SKM-1 (cell line): ENCODE results near the gene B4GALNT3.
"Not testable (repeated sequence)": the region's sequence is repeated elsewhere in the genome, so short reads cannot be mapped to it uniquely, and the experiment has no call there.

Experiments used
- DNase-seq: peaks from one replicate; lab custom pipeline; 2025; ENCODE audit not compliant: unreplicated experiment; lab: John Stamatoyannopoulos, UW

B4GALNT3 gene

DNA sequence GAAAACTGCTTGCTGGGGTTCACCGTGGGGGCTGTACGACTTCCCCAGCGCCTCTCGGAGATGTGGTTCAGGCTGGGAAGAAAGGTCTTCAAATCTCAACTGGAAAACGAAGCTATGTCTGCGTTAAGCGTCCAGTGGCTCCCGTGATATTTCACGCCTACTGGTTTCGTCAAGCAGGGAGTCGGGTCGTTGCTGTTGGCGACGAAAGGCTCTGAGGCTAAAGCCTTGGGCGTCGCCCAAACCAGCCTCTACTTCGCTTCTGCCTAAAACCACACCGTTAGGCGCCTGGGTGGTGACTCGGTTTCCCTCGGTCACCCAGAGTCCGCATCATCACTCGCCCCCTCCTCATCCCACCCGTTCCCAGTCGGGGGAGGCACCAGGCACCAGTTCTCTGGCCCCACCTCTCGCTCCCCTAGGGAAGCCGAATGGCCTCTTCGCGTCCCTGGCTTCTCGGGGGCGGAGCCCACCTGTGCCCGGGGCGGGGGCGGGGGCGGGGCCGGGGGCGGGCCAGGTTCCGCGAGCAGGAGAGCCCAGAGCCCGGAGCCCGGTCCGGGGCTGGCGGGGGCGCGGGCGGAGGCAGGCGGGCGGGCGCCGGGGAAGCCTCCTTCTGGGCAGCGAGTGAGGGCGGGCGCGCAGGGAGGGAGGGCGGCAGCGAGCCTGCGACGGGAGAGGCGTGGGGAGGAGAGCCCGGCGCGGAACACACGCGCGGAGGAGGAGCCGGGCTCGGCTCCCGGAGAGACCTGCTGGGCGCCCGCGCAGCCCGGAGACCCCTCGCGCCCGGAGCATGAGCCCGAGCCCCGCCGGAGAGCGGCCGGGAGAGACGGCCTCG is at the start of gene B4GALNT3:
B4GALNT3 (plus strand) TSS at position 510 of the 829 bp plus-strand sequence. CDS start 438 bp downstream, outside the sequence.
- no peak for DNase-seq

DNA sequence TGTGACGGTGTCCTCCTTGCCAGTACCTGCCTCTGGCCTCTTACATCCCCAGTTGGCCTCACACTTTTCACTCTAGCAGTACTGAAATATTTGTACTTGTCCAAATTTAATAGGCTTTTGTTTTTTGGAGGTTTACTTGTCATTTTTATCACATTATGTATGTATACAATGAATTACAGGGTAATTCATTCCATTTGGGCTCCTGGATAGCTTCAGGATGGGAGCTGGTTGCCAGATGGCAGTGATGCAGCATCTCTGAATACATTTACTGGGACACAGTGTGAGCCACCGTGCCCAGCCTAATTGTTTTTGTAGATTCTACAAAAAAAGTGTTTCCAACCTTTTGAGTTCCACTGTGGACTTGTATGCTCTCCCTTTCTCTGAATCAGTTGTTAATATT is 44.9 kb upstream of the B4GALNT3 start:
- DNase-seq, result no peak

- DNase-seq, result no peak
Observed at GRCh38 chr12:418432-418831, 41.3 kb upstream of the B4GALNT3 start.

DNA sequence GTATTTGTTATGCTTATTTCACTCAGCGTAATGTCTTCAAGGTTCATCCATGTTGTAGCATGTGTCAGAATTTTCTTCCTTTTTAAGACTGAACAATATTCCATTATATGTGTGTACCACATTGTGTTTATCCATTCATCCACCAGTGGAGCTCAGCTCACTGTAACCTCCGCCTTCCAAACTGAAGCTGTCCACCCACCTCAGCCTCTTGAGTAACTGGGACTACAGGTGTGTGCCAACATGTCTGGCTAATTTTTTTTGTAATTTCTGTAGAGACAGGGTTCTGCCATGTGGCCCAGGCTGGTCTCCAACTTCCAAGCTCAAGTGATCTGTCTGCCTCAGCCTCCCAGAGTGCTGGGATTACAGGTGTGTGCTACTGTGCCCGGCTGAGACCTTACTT is 37.2 kb upstream of the B4GALNT3 start:
- DNase-seq, result no peak

GRCh38 chr12:435737-436136 is 24.0 kb upstream of the B4GALNT3 start:
- DNase-seq, result not testable (repeated sequence)

DNA sequence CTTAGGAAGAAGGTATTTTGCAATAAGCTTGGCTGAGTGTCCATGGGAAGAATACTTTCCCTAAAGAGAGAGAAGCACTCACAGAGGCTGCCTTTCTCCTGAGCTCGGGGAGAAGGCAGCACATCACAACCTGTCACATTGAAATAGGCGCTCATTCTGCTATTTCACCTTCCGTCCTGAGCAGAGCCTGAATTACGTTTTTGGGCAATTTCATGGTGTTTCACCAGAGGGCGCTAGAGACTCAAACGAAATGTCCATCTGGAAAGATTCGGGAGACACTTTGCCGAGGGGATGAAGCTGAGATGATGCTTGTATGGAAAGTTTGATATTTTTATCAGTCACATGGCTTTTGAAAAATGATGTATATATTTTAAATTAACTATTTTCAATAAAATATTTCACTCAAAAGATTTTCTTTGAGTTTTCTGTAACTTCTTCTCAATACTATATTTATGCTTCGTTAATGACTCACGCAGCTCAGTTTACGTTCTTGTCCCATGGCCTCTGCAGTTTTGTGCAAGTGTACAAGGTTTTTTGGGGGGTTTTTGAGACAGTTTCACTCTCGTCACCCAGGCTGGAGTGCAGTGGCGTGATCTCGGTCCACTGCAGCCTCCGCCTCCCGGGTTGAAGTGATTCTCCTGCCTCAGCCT is 17.4 kb upstream of the B4GALNT3 start:
- DNase-seq, result no peak

- no peak for DNase-seq
Observed at GRCh38 chr12:447141-447540, 12.6 kb upstream of the B4GALNT3 start.

DNA sequence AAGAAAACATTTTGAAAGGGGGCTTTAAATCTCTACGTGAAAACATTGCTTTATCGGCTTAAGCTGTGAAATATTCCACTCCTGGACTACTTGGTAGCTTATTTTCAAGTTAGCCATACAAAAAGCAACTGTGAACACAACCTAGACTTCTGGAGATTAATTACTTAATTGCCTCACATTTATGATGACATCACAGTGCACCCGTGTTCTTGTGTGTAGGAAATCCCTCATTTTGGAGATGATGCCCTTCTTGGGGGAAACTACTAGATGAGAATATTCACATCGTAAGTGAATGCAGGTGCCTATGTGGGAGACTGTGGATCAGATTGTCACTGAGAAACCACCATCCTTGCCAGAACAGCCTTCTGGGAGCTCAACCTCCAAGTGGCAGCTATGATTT is 10.5 kb upstream of the B4GALNT3 start:
- DNase-seq, result no peak

- no peak for DNase-seq
Observed at GRCh38 chr12:450438-450837, 9.3 kb upstream of the B4GALNT3 start.

GRCh38 chr12:452667-453210 is 7.0 kb upstream of the B4GALNT3 start:
- DNase-seq, result no peak

GRCh38 chr12:454833-455232 is 4.9 kb upstream of the B4GALNT3 start:
- DNase-seq, result no peak

- no peak for DNase-seq
Observed at GRCh38 chr12:455821-456220, 3.9 kb upstream of the B4GALNT3 start.

DNA sequence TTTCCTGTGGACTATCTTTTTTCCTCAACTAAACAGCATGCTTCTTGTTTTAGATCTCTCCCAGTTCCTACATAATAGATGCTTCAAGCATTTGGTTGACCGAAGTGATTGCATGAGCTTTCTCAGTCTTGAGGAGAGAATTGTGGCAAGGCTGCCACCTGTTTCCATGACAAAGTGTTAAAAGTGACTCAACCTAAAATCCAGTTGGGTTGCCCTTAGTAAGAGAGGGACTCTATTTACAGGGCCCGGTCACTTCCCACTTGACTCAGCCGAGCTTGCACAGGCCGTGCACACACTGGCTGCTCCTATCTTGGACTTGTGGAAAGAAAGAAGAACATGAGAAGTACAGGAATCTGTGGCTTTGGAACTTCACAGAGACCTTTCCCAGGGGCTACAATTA is 2.1 kb upstream of the B4GALNT3 start:
- DNase-seq, result no peak

- no peak for DNase-seq
Observed at GRCh38 chr12:459050-459429, 699 bp upstream of the B4GALNT3 start.

DNA sequence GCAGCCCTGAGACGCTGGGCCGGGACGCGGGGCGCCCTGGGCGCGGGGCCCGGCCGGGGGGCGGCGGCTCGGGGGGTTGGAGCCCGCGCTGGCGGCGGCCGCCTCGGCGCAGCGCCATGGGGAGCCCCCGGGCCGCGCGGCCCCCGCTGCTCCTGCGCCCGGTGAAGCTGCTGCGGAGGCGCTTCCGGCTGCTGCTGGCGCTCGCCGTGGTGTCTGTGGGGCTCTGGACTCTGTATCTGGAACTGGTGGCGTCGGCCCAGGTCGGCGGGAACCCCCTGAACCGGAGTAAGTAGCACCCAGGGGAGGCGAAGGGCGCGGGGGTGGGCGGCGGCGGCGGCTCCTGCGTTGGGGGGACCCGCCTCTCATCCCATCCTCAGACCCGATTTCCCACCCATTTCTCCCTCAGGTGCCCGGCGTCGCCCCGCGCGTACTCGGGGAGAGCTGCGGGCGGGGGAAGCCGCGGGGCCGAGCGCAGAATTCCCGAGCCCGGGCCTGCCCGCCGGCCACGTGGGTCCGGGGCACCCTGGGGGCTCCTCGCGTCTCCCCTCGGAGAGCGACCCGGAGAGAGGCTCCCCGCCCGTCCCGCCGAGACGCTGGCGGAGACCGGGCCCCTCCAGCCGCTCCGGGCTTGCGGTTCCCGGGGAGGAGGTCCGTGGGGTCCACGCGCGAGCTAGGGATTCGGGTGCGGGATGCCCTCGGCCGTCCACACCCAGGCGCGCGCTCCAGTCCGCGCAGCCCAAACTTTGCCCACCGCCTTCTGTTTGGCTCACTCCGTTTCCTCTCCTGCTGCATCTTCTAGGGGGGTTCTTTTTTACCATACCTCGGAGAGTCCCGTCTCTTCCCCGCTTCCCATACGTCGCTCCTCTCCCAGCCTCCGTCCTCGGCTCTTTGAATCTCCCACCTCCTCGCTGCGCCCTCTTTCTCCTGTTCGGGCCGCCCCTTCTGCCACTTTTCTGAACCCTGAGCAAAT is 807 bp downstream of the B4GALNT3 start:
- DNase-seq, result no peak

GRCh38 chr12:461425-461824 is 1.7 kb downstream of the B4GALNT3 start:
- DNase-seq, result no peak

DNA sequence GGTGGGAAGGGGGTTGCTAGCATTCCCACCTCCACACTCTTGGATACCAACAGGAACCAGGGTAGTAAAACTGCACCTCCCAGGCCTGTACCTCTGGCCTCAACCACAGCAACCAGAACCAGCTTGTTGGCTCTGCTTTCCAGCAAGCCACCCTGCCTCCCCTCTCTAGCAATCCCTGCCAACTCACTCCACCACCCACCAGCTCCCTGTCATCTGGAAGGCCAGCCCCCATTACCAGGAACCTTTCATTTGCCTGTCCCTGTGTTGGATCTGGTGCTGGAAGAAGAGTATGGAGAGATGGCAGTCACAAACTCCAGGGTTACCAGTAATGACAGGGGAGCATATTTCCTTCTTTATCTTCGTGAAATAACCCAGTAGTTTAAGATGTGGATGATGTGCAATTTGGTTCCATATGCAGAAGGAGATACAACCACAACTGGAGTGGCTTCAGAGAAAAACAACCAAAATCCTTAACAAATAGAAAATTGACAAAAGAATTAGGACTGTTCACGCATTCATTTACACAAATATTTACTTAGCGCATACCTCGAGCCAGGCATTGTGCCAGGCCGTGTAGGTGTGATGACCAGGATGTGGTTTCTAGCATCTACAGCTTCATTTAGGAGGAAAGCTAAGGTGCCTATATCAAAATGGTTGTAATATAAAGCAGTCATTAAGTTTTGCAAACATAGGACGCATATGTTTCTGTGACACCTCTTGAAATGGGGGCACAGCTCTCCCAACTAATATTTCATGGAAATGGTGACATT is 3.4 kb downstream of the B4GALNT3 start:
- DNase-seq, result no peak

DNA sequence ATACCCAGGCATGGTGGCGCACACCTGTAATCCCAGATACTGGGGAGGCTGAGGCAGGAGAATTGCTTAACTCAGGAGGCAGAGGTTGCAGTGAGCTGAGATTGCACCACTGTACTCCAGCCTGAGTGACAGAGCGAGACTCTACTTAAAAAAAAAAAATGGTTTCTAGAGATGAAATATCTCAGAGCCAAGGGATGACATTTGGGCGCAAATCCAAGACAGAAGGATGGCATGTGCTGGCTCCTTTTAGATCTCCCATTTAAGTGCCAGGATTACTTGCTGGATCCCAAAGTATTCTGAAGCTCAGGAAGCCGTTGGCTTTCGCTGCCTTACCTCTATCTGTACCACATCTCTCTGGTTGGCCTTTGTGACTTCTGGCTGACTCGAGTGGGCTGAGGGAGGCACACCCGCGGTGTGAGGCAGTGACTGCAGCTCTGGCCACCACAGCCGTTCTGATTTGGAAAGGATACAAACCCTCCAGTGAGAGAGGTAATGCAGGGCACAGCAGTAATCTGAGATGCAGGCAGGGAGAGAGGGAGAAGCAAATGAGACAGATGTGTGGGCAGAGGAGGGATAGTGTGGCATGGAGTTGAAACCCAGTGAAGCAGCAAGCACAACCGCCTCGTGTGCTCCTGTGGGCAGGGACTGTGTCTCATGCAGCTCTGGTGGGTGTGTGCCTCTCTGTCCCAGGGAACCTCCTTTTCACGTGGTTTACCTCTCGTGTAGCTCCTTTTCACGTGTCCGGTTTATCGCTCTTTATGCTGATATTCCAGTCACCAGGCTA is 4.9 kb downstream of the B4GALNT3 start:
- no peak for DNase-seq

DNA sequence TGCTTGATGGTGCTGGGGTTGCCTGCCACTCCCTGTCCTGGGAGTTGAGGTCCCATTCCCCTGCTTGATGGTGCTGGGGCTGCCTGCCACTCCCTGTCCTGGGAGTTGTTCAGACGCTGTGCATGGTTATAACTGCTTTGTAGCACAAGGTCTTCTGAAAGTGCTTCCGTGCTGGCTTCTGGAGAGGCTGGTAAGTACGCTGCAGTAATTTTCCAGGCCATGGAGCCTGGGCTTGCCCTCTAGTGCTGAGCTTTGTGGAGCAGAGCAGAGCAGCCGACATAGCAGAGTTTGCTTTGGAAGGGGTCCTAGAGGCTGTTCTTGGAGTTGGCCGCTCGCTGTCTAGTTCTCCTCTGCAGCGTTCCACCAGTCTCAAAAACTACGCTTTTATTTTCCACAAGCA is 6.3 kb downstream of the B4GALNT3 start:
- DNase-seq, result no peak

DNA sequence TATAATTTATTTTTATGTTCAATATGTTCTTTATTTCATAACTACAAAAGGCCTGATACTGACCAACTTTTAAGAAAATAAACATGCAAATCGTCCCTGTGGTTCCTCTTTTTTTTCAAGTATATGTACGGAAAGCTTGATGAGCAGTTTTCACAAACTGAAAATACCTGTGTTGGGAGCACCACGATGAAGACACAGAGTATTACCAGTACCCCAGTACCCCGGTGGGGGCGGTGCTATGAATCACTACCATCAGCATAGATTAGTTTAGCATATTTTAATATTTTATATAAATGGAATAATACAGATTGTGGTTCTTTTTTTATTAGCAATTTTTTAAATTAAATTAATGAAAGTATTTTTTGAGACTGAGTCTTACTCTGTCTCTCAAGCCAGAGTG is 7.0 kb downstream of the B4GALNT3 start:
- DNase-seq, result no peak
